MM.1S (cell line): ENCODE results near the gene INCA1.

Experiments
- DNase-seq: peaks from one replicate; pipeline ENCODE4 v3.0.0-alpha.2; 2015
- H2AFZ ChIP-seq: fragments of 300-600 bp; sonication (generic); 2 replicates; pipeline ENCODE4 v1.6.0; 2016; ENCODE audit warnings: antibody characterized with exemption, low read length
- H3F3A ChIP-seq: fragments of 300-600 bp; sonication (generic); 2 replicates; pipeline ENCODE4 v1.6.1; 2016; ENCODE audit warnings: mild to moderate bottlenecking, antibody characterized with exemption, low read length, moderate library complexity, mixed read lengths; ENCODE audit not compliant: insufficient read depth
- H3K27ac ChIP-seq: fragments of 300-600 bp; sonication (generic); 2 replicates; pipeline ENCODE4 v1.5.1; 2016; ENCODE audit warnings: mild to moderate bottlenecking, low read length
- H3K27me3 ChIP-seq: fragments of 300-600 bp; sonication (generic); replicated peaks from 2 replicates; pipeline ENCODE4 v1.6.0; 2016; ENCODE audit warnings: low read length; ENCODE audit not compliant: insufficient read depth
- H3K36me3 ChIP-seq: fragments of 300-600 bp; sonication (generic); replicated peaks from 2 replicates; pipeline ENCODE4 v1.6.1; 2016; ENCODE audit warnings: mild to moderate bottlenecking, low read length, mixed read lengths; ENCODE audit not compliant: insufficient read depth
- H3K4me1 ChIP-seq: fragments of 300-600 bp; sonication (generic); 2 replicates; pipeline ENCODE4 v1.6.1; 2016; ENCODE audit warnings: low read length, mixed read lengths
- H3K4me2 ChIP-seq: fragments of 300-600 bp; sonication (generic); 2 replicates; pipeline ENCODE4 v1.6.0; 2016; ENCODE audit warnings: low read depth, low read length
- H3K4me3 ChIP-seq: fragments of 300-600 bp; sonication (generic); 2 replicates; pipeline ENCODE4 v1.5.1; 2016; ENCODE audit warnings: low read length, mixed read lengths
- H3K79me2 ChIP-seq: fragments of 300-600 bp; sonication (generic); 2 replicates; pipeline ENCODE4 v1.6.1; 2016; ENCODE audit warnings: mixed run types, low read length, mixed read lengths
- H3K9ac ChIP-seq: fragments of 300-600 bp; sonication (generic); 2 replicates; pipeline ENCODE4 v1.6.1; 2016; ENCODE audit warnings: low read length, mixed read lengths
- H3K9me2 ChIP-seq: fragments of 300-600 bp; sonication (generic); replicated peaks from 2 replicates; pipeline ENCODE4 v1.6.1; 2016; ENCODE audit warnings: mild to moderate bottlenecking, low read length, mixed read lengths; ENCODE audit not compliant: insufficient read depth
- H3K9me3 ChIP-seq: fragments of 300-600 bp; sonication (generic); replicated peaks from 2 replicates; pipeline ENCODE4 v1.6.1; 2016; ENCODE audit warnings: mild to moderate bottlenecking, low read length, mixed read lengths; ENCODE audit not compliant: insufficient read depth
- H4K20me1 ChIP-seq: fragments of 300-600 bp; sonication (generic); 2 replicates; pipeline ENCODE4 v1.6.1; 2016; ENCODE audit warnings: mild to moderate bottlenecking, low read length, moderate library complexity, mixed read lengths; ENCODE audit not compliant: insufficient read depth
- CTCF ChIP-seq: fragments of 300-600 bp; sonication (generic); IDR thresholded peaks from 2 replicates; pipeline ENCODE4 v1.5.1; 2016; ENCODE audit warnings: antibody characterized with exemption, low read length, mixed read lengths
- EZH2 ChIP-seq: fragments of 300-600 bp; sonication (generic); optimal IDR thresholded peaks from 2 replicates; pipeline ENCODE3; 2017; ENCODE audit warnings: low read depth, mild to moderate bottlenecking, antibody characterized with exemption, low read length, mixed read lengths
- EZH2phosphoT487 ChIP-seq: fragments of 300-600 bp; sonication (generic); IDR thresholded peaks from 2 replicates; pipeline ENCODE4 v1.6.1; 2018; ENCODE audit warnings: antibody characterized with exemption, low read length

Gene INCA1

GRCh38 chr17:4971826-4972225 is 25.5 kb downstream of the INCA1 start:
- H3K36me3 ChIP-seq = no peaks in the 10 kb centered on the region
- no peaks in the 10 kb centered on the region for H4K20me1 ChIP-seq
- no peaks in the 10 kb centered on the region for H3K9me2 ChIP-seq
- no peaks in the 10 kb centered on the region for H3K27me3 ChIP-seq
- no peak overlapping the region for H2AFZ ChIP-seq
- H3K79me2 ChIP-seq = peaks cover 11% of the 10 kb centered on the region
- no peak for DNase-seq
- H3F3A ChIP-seq = peaks cover 7% of the 10 kb centered on the region; the same call in 1 of the 2 replicates
- no peak overlapping the region for H3K27ac ChIP-seq
- H3K4me1 ChIP-seq = peaks cover 6% of the 10 kb centered on the region; the same call in 1 of the 2 replicates
- H3K9me3 ChIP-seq = no peaks in the 10 kb centered on the region
- no peak overlapping the region for H3K4me2 ChIP-seq
- no peak for TF ChIP-seq EZH2
- no peak for TF ChIP-seq EZH2phosphoT487
- TF ChIP-seq CTCF = no peak
- no peak overlapping the region for H3K9ac ChIP-seq
- H3K4me3 ChIP-seq = no peak overlapping the region

GRCh38 chr17:4970273-4970672 is 27.0 kb downstream of the INCA1 start:
- Histone ChIP-seq H3F3A (peaks cover 12% of the 10 kb centered on the region; the same call in 1 of the 2 replicates), H3K9me2 (no peaks in the 10 kb centered on the region), H3K4me2 (no peak overlapping the region), H3K9ac (no peak overlapping the region), H3K4me3 (no peak overlapping the region), H3K79me2 (peaks cover 23% of the 10 kb centered on the region), H3K27me3 (no peaks in the 10 kb centered on the region), H3K27ac (no peak overlapping the region), H3K4me1 (peaks cover 12% of the 10 kb centered on the region; the same call in 1 of the 2 replicates), H2AFZ (no peak overlapping the region), H4K20me1 (no peaks in the 10 kb centered on the region), H3K36me3 (no peaks in the 10 kb centered on the region), H3K9me3 (no peaks in the 10 kb centered on the region)
- TF ChIP-seq EZH2 (no peak), EZH2phosphoT487 (no peak), CTCF (no peak)
- no peak for DNase-seq

- no peaks in the 10 kb centered on the region for H4K20me1 ChIP-seq
- peaks cover 12% of the 10 kb centered on the region; the same call in 1 of the 2 replicates for H3K4me1 ChIP-seq
- H3K27ac ChIP-seq = no peak overlapping the region
- no peak overlapping the region for H3K4me2 ChIP-seq
- peaks cover 25% of the 10 kb centered on the region for H3K79me2 ChIP-seq
- no peaks in the 10 kb centered on the region for H3K9me3 ChIP-seq
- DNase-seq = no peak
- H3K27me3 ChIP-seq = no peaks in the 10 kb centered on the region
- peaks cover 12% of the 10 kb centered on the region; the same call in 1 of the 2 replicates for H3F3A ChIP-seq
- H3K9me2 ChIP-seq = no peaks in the 10 kb centered on the region
- TF ChIP-seq EZH2 (no peak), EZH2phosphoT487 (no peak), CTCF (no peak)
- H3K9ac ChIP-seq = no peak overlapping the region
- H3K4me3 ChIP-seq = no peak overlapping the region
- no peak overlapping the region for H2AFZ ChIP-seq
- no peaks in the 10 kb centered on the region for H3K36me3 ChIP-seq
Measured at GRCh38 chr17:4969551-4970173, 27.7 kb downstream of the INCA1 start.
